Measurements from ENCODE around the gene ASL. TPM values are rescaled to one million over a fixed set of nuclear protein-coding genes. Genes with fewer than 3 reads are reported as not detected.

The ASL gene
- polyA plus RNA-seq, 1 of the 3 experiments (the other 2 are of a cell fraction), result 138 TPM

DNA sequence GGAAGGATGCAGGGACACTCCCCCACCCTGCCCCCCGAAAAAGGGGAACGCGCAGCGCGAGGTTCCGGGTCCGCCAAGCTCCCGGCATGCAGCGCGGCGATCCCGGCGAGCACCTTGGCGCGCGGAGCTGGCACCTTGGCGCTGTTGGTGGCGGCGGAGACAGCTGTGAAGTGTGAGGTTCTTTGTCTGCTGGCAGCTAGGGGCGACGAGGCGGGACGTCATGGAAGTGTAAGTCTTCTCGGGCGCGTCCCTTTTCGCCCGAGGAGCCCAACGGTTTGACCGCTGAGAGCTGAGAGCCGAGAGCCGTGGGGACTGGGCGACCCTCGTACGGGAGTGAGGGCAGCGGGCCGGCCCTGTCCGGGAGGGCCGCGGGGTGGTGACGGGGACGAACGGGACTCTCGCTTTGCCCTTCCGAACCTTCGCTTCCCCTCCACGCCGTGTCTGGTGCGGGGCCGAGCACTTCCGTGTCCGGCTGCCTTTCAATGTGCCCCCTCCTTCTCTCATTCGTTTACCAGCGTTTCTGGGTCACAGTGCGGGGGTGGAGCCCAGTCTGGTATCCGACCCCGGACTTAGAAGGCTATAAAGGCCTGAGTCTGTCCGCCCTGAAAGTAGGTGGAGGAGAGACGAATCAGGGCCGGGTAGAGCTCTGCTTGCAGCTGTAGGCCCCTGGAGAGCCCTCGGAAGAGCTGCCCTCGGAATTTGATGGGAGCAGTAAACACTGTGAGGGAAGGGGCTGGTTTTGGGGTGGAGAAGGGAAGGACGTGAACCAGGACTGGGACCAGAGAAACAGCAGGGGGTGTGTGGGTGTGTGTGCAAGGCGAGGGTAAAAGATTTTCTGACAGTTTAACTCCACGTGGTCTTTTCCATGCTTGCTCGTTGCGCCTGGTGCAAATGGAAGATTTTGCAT is 39.4 kb downstream of the ASL start, which contains the start of gene CRCP:
Gene CRCP (plus strand): TSS at position 105 of the 907 bp plus-strand sequence. CDS start 116 bp downstream, at position 221.
- ChIA-PET POLR2A (interaction anchor here (0.6 to 2.1 kb wide), 17 partner anchors 9 to 526 kb away, joined by 3 to 12 read pairs (median 4); partner anchors contain the start of genes ASL and TPST1), CTCF (interaction anchor here (0.8 to 2.5 kb wide), 7 partner anchors 10 to 106 kb away, joined by 3 to 10 read pairs (median 4); no protein-coding TSS in a partner anchor)
- WGBS (ENCODE audit: low lambda C conversion rate), result 2% methylated on average over 48 of the region's 67 CpGs
- Histone ChIP-seq H3K36me3 (replicated peaks in 1 of 2; ENCODE audit: control insufficient read depth in 1 of 2, insufficient read depth in 2 of 2, low read length in 1 of 2) (peaks cover 0 to 15% of the 10 kb centered on the region in 2 experiments), H3K79me2 (ENCODE audit: insufficient read depth) (peaks cover 71% of the 10 kb centered on the region), H3F3A (replicated peaks; ENCODE audit: insufficient read depth) (peaks cover 21% of the 10 kb centered on the region), H3K9me3 (no peaks in the 10 kb centered on the region), H3K4me2 (peak within 1 kb of the TSS; percentile 85), H3K27me3 (ENCODE audit: insufficient read depth) (no peaks in the 10 kb centered on the region), H3K9me2 (no peaks in the 10 kb centered on the region), H3K4me1 (ENCODE audit: control insufficient read depth in 1 of 2, insufficient read depth in 2 of 2, low read depth in 1 of 2, low read length in 1 of 2) (peaks cover 18 to 21% of the 10 kb centered on the region in 2 experiments; a peak in 2 of 4 replicates), H3K27ac (ENCODE audit: low read depth in 2 of 2, low read length in 1 of 2) (peak within 1 kb of the TSS; percentile 88 to 93), H3K4me3 (ENCODE audit: low read depth in 2 of 2, low read length in 1 of 2) (peak within 1 kb of the TSS; percentile 64 to 80), H3K9ac (peak within 1 kb of the TSS; percentile 86), H2AFZ (ENCODE audit: low read depth) (peak within 1 kb of the TSS; percentile 99), H4K20me1 (ENCODE audit: insufficient read depth) (peaks cover 23% of the 10 kb centered on the region)
- DNase-seq, result peak; percentile 95
- TF ChIP-seq CHD2 (IDR thresholded peaks at IDR 0.05; ENCODE audit: low read length, partially characterized antibody) (peak; percentile 50), GATA2 (CRISPR knock-in tag; IDR thresholded peaks at IDR 0.05) (peak; percentile 14; the same call in 1 of the 2 replicates), RXRA (IDR thresholded peaks at IDR 0.05; ENCODE audit: borderline replicate concordance, low read depth) (no peak; the same call in 1 of the 2 replicates), TCF12 (IDR thresholded peaks at IDR 0.05) (peak; percentile 50; the same call in 1 of the 2 replicates), POLR2AphosphoS5 (IDR thresholded peaks at IDR 0.05; ENCODE audit: low read depth, low read length) (peak; percentile 88), NRF1 (IDR thresholded peaks at IDR 0.05; ENCODE audit: low read depth, low read length) (no peak), ELF1 (IDR thresholded peaks at IDR 0.05) (peak; percentile 90), RFX5 (IDR thresholded peaks at IDR 0.05; ENCODE audit: low read length) (no peak), YY1 (IDR thresholded peaks at IDR 0.05; ENCODE audit: low read depth) (no peak), GABPA (IDR thresholded peaks at IDR 0.05; ENCODE audit: low read depth) (peak; percentile 56), FOXJ3 (CRISPR knock-in tag; IDR thresholded peaks at IDR 0.05) (0 out of 2 replicates have a peak, but pooled peaks have one; percentile 27), SIN3A (IDR thresholded peaks at IDR 0.05; ENCODE audit: borderline replicate concordance, low read depth, low read length) (peak; percentile 99), EZH2phosphoT487 (IDR thresholded peaks at IDR 0.05; ENCODE audit: borderline replicate concordance, low read depth) (no peak), RAD21 (IDR thresholded peaks at IDR 0.05; ENCODE audit: low read length) (peak; percentile 42; the same call in 1 of the 2 replicates), RCOR1 (IDR thresholded peaks at IDR 0.05; ENCODE audit: low read length) (no peak), TAF1 (IDR thresholded peaks at IDR 0.05; ENCODE audit: borderline replicate concordance, low read depth, low read length) (peak; percentile 85), FOXM1 (IDR thresholded peaks at IDR 0.05; ENCODE audit: low read depth) (no peak)
- TF ChIP-seq, protein P1, sequence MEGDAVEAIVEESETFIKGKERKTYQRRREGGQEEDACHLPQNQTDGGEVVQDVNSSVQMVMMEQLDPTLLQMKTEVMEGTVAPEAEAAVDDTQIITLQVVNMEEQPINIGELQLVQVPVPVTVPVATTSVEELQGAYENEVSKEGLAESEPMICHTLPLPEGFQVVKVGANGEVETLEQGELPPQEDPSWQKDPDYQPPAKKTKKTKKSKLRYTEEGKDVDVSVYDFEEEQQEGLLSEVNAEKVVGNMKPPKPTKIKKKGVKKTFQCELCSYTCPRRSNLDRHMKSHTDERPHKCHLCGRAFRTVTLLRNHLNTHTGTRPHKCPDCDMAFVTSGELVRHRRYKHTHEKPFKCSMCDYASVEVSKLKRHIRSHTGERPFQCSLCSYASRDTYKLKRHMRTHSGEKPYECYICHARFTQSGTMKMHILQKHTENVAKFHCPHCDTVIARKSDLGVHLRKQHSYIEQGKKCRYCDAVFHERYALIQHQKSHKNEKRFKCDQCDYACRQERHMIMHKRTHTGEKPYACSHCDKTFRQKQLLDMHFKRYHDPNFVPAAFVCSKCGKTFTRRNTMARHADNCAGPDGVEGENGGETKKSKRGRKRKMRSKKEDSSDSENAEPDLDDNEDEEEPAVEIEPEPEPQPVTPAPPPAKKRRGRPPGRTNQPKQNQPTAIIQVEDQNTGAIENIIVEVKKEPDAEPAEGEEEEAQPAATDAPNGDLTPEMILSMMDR (IDR thresholded peaks at IDR 0.05), result peak; percentile 62
- TF ChIP-seq, protein P2, sequence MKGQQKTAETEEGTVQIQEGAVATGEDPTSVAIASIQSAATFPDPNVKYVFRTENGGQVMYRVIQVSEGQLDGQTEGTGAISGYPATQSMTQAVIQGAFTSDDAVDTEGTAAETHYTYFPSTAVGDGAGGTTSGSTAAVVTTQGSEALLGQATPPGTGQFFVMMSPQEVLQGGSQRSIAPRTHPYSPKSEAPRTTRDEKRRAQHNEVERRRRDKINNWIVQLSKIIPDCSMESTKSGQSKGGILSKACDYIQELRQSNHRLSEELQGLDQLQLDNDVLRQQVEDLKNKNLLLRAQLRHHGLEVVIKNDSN (IDR thresholded peaks at IDR 0.05; ENCODE audit: borderline replicate concordance, low read depth), result no peak; the same call in 1 of the 2 replicates
- TF ChIP-seq, protein P3, sequence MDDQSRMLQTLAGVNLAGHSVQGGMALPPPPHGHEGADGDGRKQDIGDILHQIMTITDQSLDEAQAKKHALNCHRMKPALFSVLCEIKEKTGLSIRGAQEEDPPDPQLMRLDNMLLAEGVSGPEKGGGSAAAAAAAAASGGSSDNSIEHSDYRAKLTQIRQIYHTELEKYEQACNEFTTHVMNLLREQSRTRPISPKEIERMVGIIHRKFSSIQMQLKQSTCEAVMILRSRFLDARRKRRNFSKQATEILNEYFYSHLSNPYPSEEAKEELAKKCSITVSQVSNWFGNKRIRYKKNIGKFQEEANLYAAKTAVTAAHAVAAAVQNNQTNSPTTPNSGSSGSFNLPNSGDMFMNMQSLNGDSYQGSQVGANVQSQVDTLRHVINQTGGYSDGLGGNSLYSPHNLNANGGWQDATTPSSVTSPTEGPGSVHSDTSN (IDR thresholded peaks at IDR 0.05), result peak; percentile 37
- TF ChIP-seq, protein P4, sequence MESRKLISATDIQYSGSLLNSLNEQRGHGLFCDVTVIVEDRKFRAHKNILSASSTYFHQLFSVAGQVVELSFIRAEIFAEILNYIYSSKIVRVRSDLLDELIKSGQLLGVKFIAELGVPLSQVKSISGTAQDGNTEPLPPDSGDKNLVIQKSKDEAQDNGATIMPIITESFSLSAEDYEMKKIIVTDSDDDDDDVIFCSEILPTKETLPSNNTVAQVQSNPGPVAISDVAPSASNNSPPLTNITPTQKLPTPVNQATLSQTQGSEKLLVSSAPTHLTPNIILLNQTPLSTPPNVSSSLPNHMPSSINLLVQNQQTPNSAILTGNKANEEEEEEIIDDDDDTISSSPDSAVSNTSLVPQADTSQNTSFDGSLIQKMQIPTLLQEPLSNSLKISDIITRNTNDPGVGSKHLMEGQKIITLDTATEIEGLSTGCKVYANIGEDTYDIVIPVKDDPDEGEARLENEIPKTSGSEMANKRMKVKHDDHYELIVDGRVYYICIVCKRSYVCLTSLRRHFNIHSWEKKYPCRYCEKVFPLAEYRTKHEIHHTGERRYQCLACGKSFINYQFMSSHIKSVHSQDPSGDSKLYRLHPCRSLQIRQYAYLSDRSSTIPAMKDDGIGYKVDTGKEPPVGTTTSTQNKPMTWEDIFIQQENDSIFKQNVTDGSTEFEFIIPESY (IDR thresholded peaks at IDR 0.05; ENCODE audit: borderline replicate concordance, low read depth), result 0 out of 2 replicates have a peak, but pooled peaks have one; percentile 43
- TF ChIP-seq, protein P5, sequence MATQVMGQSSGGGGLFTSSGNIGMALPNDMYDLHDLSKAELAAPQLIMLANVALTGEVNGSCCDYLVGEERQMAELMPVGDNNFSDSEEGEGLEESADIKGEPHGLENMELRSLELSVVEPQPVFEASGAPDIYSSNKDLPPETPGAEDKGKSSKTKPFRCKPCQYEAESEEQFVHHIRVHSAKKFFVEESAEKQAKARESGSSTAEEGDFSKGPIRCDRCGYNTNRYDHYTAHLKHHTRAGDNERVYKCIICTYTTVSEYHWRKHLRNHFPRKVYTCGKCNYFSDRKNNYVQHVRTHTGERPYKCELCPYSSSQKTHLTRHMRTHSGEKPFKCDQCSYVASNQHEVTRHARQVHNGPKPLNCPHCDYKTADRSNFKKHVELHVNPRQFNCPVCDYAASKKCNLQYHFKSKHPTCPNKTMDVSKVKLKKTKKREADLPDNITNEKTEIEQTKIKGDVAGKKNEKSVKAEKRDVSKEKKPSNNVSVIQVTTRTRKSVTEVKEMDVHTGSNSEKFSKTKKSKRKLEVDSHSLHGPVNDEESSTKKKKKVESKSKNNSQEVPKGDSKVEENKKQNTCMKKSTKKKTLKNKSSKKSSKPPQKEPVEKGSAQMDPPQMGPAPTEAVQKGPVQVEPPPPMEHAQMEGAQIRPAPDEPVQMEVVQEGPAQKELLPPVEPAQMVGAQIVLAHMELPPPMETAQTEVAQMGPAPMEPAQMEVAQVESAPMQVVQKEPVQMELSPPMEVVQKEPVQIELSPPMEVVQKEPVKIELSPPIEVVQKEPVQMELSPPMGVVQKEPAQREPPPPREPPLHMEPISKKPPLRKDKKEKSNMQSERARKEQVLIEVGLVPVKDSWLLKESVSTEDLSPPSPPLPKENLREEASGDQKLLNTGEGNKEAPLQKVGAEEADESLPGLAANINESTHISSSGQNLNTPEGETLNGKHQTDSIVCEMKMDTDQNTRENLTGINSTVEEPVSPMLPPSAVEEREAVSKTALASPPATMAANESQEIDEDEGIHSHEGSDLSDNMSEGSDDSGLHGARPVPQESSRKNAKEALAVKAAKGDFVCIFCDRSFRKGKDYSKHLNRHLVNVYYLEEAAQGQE (IDR thresholded peaks at IDR 0.05; ENCODE audit: low read depth, low read length), result 0 out of 2 replicates have a peak, but pooled peaks have one; percentile 5

Measured in SK-N-SH (cell line).